Measurements from ENCODE around the gene PIGB.
"Not testable (repeated sequence)": the region's sequence is repeated elsewhere in the genome, so short reads cannot be mapped to it uniquely, and the experiment has no call there.

The PIGB gene

DNA sequence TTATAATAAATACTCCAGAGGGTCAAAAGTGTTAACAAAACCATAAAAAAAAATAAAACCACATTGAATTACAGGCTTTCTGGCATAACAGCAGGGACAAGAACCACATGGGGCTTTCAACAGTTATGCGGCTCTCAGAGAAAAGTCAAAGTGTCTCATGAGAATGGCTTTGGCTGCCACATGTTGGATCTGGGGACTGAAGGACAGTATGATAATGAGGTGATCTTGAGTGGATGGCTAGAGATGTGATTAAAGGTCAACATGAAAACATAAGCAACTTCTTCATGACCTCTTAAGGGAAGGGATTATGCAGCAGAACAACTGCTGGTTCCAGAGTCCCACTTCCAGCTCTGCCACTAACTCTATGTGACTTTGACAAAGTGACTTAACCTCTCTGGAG, 34.6 kb upstream of the PIGB start:
- no peak for DNase-seq
- Histone ChIP-seq H3K4me1 (peaks cover 4% of the 10 kb centered on the region; the same call in 1 of the 2 replicates), H3K9me3 (no peaks in the 10 kb centered on the region), H3K4me3 (ENCODE audit: low read depth, low read length) (no peak overlapping the region), H3K27me3 (no peaks in the 10 kb centered on the region), H3K36me3 (no peaks in the 10 kb centered on the region)
- TF ChIP-seq, protein P1, sequence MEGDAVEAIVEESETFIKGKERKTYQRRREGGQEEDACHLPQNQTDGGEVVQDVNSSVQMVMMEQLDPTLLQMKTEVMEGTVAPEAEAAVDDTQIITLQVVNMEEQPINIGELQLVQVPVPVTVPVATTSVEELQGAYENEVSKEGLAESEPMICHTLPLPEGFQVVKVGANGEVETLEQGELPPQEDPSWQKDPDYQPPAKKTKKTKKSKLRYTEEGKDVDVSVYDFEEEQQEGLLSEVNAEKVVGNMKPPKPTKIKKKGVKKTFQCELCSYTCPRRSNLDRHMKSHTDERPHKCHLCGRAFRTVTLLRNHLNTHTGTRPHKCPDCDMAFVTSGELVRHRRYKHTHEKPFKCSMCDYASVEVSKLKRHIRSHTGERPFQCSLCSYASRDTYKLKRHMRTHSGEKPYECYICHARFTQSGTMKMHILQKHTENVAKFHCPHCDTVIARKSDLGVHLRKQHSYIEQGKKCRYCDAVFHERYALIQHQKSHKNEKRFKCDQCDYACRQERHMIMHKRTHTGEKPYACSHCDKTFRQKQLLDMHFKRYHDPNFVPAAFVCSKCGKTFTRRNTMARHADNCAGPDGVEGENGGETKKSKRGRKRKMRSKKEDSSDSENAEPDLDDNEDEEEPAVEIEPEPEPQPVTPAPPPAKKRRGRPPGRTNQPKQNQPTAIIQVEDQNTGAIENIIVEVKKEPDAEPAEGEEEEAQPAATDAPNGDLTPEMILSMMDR (IDR thresholded peaks at IDR 0.05; ENCODE audit: low read depth, low read length): no peak

DNA sequence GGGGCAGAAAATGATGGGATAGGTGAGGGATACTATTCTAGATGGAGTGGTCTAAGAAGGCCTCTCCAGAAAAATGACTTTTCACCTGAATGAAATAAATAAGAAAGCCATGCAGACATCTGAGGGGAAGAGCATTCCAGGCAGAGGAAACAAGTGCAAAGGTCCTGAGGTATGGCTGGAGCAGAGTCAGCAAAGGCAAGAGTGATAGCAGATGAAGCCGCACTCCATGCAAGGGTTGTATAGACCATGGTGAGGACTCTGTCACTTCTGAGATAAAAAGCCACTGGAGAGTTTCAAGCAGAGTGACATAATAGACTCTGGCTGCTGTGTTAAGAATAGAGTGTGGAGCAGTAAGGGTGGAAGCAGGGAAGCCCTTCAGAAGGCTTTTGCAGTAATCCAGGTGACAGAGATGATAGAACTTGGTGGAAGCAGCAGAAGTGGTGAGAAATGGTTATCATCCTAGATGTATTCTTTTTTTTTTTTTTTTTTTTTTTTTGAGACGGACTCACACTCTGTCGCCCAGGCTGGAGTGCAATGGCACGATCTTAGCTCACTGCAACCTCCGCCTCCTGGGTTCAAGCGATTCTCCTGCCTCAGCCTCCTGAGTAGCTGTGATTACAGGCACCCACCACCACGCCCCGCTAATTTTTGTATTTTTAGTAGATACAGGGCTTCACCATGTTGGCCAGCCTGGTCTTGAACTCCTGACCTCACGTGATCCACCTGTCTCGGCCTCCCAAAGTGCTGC, 32.4 kb upstream of the PIGB start:
- not testable (repeated sequence) for H3K4me1 ChIP-seq; H3K9me3 ChIP-seq; H3K36me3 ChIP-seq; H3K4me3 ChIP-seq (ENCODE audit: low read depth, low read length); DNase-seq; H3K27me3 ChIP-seq

DNA sequence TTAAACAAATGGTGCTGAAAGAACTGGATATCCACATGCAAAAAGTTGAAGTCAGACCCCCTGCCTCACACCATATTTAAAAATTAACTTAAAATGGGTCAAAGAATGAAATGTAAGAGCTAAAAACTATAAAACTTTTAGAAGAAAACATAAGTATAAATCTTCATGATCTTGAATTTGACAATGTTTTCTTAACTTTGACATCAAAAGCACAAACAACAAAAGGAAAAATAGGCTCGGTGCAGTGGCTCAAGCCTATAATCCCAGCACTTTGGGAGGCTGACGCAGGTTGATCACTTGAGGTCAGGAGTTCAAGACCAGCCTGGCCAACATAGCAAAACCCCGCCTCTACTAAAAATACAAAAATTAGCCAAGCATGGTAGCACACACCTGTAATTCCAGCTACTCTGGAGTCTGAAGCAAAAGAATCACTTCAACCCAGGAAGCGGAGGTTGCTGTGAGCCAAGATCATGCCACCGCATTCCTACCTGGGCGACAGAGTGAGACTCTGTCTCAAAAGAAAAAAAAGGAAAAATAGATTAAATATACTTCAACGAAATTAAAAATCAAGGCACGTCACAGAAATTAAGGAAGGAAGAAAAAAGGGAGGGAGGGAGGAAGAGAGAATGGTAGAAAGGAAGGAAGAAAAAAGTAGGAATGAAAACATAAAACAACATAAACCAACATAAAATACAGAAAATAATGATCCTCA, 30.9 kb upstream of the PIGB start:
- no peak for DNase-seq
- H3K9me3 ChIP-seq: no peaks in the 10 kb centered on the region
- no peak overlapping the region for H3K4me3 ChIP-seq (ENCODE audit: low read depth, low read length)
- no peaks in the 10 kb centered on the region for H3K4me1 ChIP-seq
- TF ChIP-seq, protein P1 (IDR thresholded peaks at IDR 0.05; ENCODE audit: low read depth, low read length): no peak
- no peaks in the 10 kb centered on the region for H3K27me3 ChIP-seq
- H3K36me3 ChIP-seq: no peaks in the 10 kb centered on the region

DNA sequence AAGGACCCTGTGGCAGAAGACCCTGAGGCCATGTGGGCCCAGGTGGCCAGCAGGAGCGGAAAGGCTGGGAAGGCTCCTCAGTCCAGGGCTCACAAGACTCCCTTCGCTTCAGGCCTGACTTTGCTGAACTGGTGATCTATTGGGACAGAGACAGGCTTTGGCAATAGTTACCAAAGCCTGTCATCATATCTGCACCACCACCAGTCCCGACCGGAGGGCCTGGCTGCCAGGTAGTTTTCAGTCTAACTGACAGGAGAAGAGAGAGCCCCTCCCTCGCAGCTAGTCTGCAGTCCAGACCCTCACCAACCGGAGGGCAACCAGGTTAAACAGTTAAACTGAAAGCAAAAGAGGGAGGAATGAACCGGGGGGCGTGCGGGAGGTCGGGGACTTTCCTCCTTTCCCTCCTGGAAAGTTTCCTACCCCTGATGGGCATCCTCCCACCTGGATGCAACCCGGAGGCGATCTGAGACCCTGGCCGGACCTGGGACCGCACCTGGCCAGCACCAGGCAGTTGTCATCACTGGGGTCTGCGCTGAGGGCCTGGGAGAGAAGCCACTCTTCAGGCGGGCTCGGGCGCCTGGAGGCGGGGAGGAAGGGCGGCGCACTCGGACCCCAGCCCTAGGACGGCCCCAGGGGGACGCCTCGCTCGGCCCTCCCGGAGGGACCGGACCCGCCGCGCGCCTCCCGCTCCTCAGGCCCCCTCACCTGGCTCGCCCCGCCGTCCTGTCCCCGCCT, 29.8 kb upstream of the PIGB start:
- Histone ChIP-seq H3K4me1 (no peaks in the 10 kb centered on the region), H3K27me3 (no peaks in the 10 kb centered on the region), H3K36me3 (no peaks in the 10 kb centered on the region), H3K9me3 (no peaks in the 10 kb centered on the region), H3K4me3 (ENCODE audit: low read depth, low read length) (peak overlapping the region; percentile 94)
- DNase-seq: peak; percentile 49
- TF ChIP-seq, protein P1 (IDR thresholded peaks at IDR 0.05; ENCODE audit: low read depth, low read length): no peak

DNA sequence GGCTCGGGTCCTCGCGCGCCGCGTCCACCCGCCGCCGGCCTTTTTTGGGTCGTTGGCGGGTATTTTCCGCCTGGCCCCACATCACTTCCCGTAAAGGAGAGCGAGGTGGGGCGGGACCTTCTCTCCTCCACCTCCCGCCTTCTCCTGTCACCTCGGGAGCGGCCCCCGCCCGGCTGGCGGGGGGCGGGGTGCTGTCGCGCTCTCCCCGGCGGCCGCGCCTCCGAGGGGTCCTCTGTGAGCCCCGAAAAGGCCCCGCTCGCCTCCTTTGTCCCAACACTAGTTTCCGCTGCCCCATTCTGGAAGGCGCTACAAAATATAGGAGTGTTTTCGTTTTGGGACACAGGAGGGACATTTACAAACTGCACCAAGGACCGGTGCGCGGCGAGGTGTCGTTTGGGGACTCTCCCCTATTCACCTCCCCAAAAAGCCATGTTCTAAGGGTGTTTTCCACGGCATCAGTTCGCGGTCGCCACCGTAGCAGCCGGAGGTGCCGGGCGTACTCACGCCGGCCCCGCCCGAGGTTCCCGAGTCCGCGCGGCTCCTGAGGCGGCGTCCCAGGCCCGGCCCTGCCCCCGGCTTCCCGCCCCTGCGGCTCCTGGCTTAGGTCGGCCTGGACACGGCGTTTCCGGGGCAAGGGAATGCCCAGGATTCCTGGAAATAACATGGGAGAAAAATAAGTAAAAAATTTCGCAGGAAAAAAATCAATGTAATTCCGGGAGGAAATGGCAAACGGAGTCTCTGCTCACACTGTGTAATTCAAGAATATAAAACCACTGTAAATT, 29.1 kb upstream of the PIGB start, which contains the start of gene RAB27A:
TSS of gene RAB27A (minus strand) at position 68 of the 782 bp plus-strand sequence. CDS start 54,879 bp downstream, outside the sequence.
- no peaks in the 10 kb centered on the region for H3K36me3 ChIP-seq
- peak within 1 kb of the TSS; percentile 94 for H3K4me3 ChIP-seq (ENCODE audit: low read depth, low read length)
- no peaks in the 10 kb centered on the region for H3K4me1 ChIP-seq
- H3K9me3 ChIP-seq: no peaks in the 10 kb centered on the region
- H3K27me3 ChIP-seq: no peaks in the 10 kb centered on the region
- DNase-seq: peak; percentile 77
- TF ChIP-seq, protein P1 (IDR thresholded peaks at IDR 0.05; ENCODE audit: low read depth, low read length): no peak

DNA sequence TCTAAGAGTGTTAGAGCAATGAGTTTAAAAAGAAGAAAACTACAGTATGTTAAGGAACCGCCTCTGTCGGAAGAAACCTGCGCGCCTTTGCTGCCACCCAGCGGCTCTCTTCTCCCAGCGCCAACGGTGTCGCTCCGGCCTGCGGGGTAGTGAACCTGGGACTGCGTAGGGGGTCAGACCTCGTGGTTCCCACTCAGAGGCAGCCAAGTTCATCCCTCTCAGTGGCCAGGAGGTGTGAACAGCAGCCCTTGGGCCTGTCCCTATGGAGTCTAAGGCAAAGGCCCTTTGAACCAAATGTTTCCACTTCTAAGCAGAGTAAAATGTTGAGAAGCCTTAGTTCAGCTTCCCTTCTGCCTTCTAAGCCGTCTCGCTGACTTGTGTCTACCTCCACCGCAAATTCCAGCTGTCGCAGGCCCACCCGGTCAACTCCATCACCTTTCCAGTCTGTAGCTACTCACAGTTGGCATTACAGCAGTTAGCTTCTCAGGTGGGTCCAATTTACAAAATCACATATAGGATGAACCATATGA, 28.4 kb upstream of the PIGB start:
- Histone ChIP-seq H3K27me3 (no peaks in the 10 kb centered on the region), H3K4me3 (ENCODE audit: low read depth, low read length) (peak overlapping the region; percentile 94), H3K4me1 (no peaks in the 10 kb centered on the region), H3K9me3 (no peaks in the 10 kb centered on the region), H3K36me3 (no peaks in the 10 kb centered on the region)
- TF ChIP-seq, protein P1 (IDR thresholded peaks at IDR 0.05; ENCODE audit: low read depth, low read length): peak; percentile 95
- DNase-seq: peak; percentile 87

All from BE2C (cell line).